B cell (primary cell): ENCODE data around the gene PELI2. TPM values are rescaled to one million over a fixed set of nuclear protein-coding genes. Genes with fewer than 3 reads are reported as not detected.

Experiments
- ATAC-seq: fragments of 200-7000 bp; cut with Tn5 transposase; one replicate; pipeline ENCODE4 v1.10.0; 2021; ENCODE audit warnings: low read depth, mild to moderate bottlenecking, moderate number of reproducible peaks, moderate library complexity
- CTCF ChIA-PET: fragments of 350-600 bp; sonication (Branson Sonifier 250); formaldehyde crosslinking; loops from one replicate; lab custom pipeline; 2021; ENCODE audit warnings: antibody characterized with exemption, inconsistent platforms; lab: Charles Lee
- POLR2A ChIA-PET: fragments of 350-600 bp; sonication (Branson Sonifier 250); formaldehyde crosslinking; loops from one replicate; lab custom pipeline; 2021; ENCODE audit warnings: antibody characterized with exemption; lab: Charles Lee
- DNase-seq: peaks from one replicate; pipeline ENCODE4 v3.0.0; 2013
- H2AFZ ChIP-seq: 2 replicates; pipeline ENCODE4 v1.6.1; 2012; ENCODE audit warnings: mild to moderate bottlenecking, low read depth, low read length; ENCODE audit not compliant: insufficient read depth, poor library complexity, severe bottlenecking
- H3K27ac ChIP-seq, 2 donors: 1 replicate in 1 of 2; 2 replicates in 1 of 2; pipeline ENCODE4 v1.5.1; 2012 to 2013; ENCODE audit warnings: low read length in 2 of 2, mild to moderate bottlenecking in 2 of 2, moderate library complexity in 1 of 2
- H3K27me3 ChIP-seq, 4 experiments: fragments of 200-600 bp in 1 of 4; sonication (generic) in 1 of 4; replicated peaks in 1 of 4; 1 replicate in 2 of 4; 2 replicates in 2 of 4; pipeline versions ENCODE4 v1.6.1 to v1.7.0; 2013 to 2016; ENCODE audit warnings: low read length in 3 of 4, mild to moderate bottlenecking in 2 of 4, mixed read lengths in 1 of 4, moderate library complexity in 1 of 4; ENCODE audit not compliant: insufficient read depth in 4 of 4, control insufficient read depth in 3 of 4; ENCODE audit errors: control extremely low read depth in 1 of 4
- H3K36me3 ChIP-seq, 2 experiments: replicated peaks in 1 of 2; 1 replicate in 1 of 2; 2 replicates in 1 of 2; pipeline versions ENCODE4 v1.6.1 to v1.7.1; 2013; ENCODE audit warnings: low read length in 1 of 2; ENCODE audit not compliant: insufficient read depth in 2 of 2, control insufficient read depth in 1 of 2; ENCODE audit errors: control extremely low read depth in 1 of 2, extremely low read depth in 1 of 2
- H3K4me1 ChIP-seq, 2 donors: fragments of 200-600 bp in 1 of 2; sonication (generic) in 1 of 2; 1 replicate in 1 of 2; 2 replicates in 1 of 2; pipeline versions ENCODE4 v1.5.1 to v1.6.1; 2013 to 2017; ENCODE audit warnings: low read length in 2 of 2; ENCODE audit not compliant: control insufficient read depth in 2 of 2, insufficient read depth in 2 of 2
- H3K4me2 ChIP-seq: replicated peaks from 2 replicates; pipeline ENCODE3; 2012; ENCODE audit warnings: mild to moderate bottlenecking, low read depth, low read length; ENCODE audit not compliant: poor library complexity, severe bottlenecking
- H3K4me3 ChIP-seq, 5 experiments: fragments of 200-600 bp in 1 of 5; sonication (generic) in 1 of 5; 1 replicate in 3 of 5; 2 replicates in 2 of 5; pipeline versions ENCODE4 v1.5.1 to v1.7.0; 2011 to 2016; ENCODE audit warnings: low read length in 4 of 5, mild to moderate bottlenecking in 4 of 5, low read depth in 2 of 5, control low read depth in 1 of 5, moderate library complexity in 1 of 5; ENCODE audit not compliant: insufficient read depth in 1 of 5; ENCODE audit errors: control extremely low read depth in 1 of 5, extremely low read depth in 1 of 5
- H3K79me2 ChIP-seq: fragments of 200-600 bp; sonication (generic); one replicate; pipeline ENCODE4 v1.6.0; 2016; ENCODE audit warnings: low read length; ENCODE audit not compliant: control insufficient read depth, insufficient read depth
- H3K9ac ChIP-seq: fragments of 200-600 bp; sonication (generic); 2 replicates; pipeline ENCODE4 v1.6.1; 2017; ENCODE audit warnings: mild to moderate bottlenecking, low read length, moderate library complexity
- H3K9me3 ChIP-seq, 3 donors: one replicate each; pipeline versions ENCODE4 v1.6.1 to v1.7.1; 2013; ENCODE audit warnings: low read length in 2 of 3; ENCODE audit not compliant: control insufficient read depth in 2 of 3, insufficient read depth in 1 of 3; ENCODE audit errors: control extremely low read depth in 1 of 3
- H4K20me1 ChIP-seq: 2 replicates; pipeline ENCODE4 v1.6.0; 2012; ENCODE audit warnings: mild to moderate bottlenecking, low read length; ENCODE audit not compliant: insufficient read depth, control insufficient read depth, poor library complexity, severe bottlenecking
- H3K27ac Mint-ChIP-seq: one replicate; pipeline ENCODE4 v1.8.0; 2021; ENCODE audit warnings: mixed read lengths
- H3K27me3 Mint-ChIP-seq: one replicate; pipeline ENCODE4 v1.8.0; 2021; ENCODE audit warnings: mixed read lengths
- H3K4me1 Mint-ChIP-seq: one replicate; pipeline ENCODE4 v1.8.0; 2021; ENCODE audit warnings: mixed read lengths
- H3K4me3 Mint-ChIP-seq: one replicate; pipeline ENCODE4 v1.8.0; 2021; ENCODE audit warnings: mixed read lengths
- H3K9me3 Mint-ChIP-seq: one replicate; pipeline ENCODE4 v1.8.0; 2022; ENCODE audit warnings: mixed read lengths; ENCODE audit not compliant: insufficient read depth
- EZH2 ChIP-seq: IDR thresholded peaks from 2 replicates; pipeline ENCODE4 v1.6.1; 2012; ENCODE audit warnings: borderline replicate concordance, low read depth, mild to moderate bottlenecking, moderate library complexity, low read length; ENCODE audit not compliant: insufficient read depth, poor library complexity, severe bottlenecking
- WGBS: methylation state at CpG from one replicate; pipeline ENCODE4 v1.1.5; 2013; ENCODE audit warnings: missing lambda C conversion rate; ENCODE audit not compliant: insufficient coverage; 5-methylcytosine and 5-hydroxymethylcytosine counted together
- intact Hi-C: fragments of 100-400 bp; cut with micrococcal nuclease; formaldehyde crosslinking; loops from one replicate; pipeline ENCODE4 v1.10.0; 2022
- polyA plus RNA-seq: library from polyadenylated mRNA; depleted of rRNA; stranded (reverse); fragments of >200 nt; gene quantifications from 2 replicates; pipeline ENCODE4 v1.2.3, GENCODE V29; 2012
- total RNA-seq, 2 donors: library from RNA; stranded (reverse); fragments of 120-200 nt in 1 of 2; gene quantifications; 1 replicate in 1 of 2; 2 replicates in 1 of 2; pipeline versions ENCODE4 v1.2.3 to v1.2.4, GENCODE V29; 2013 to 2022
- TF ChIP-seq, protein P1 (sequence below): fragments of 200-600 bp; IDR thresholded peaks from one replicate; pipeline ENCODE4 v1.8.0; 2022; ENCODE audit warnings: antibody characterized with exemption, mild to moderate bottlenecking

Gene PELI2
- total and polyA plus RNA-seq, 2 donors (not counting 1 experiment from before 2014, with no cell fraction given), result 5.7 to 13.4 TPM

DNA sequence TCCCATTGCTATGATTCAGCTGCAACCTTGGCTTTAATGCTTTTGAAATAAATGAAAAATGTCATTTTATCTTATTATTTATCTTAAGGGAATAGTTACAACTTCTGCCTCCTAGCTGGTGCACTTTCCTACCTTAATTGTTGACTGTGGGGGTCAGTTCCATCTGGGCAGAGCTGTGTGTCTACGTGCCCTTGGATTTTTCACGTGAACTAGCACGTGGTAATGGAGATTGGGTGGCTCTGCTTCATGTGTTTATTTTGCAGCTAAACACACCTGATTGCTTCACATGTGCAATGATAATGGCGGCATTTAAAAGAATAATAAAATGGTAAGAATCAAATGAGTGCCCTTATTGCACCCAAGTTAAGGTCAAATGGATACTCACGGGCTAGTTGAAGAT, 10.6 kb upstream of the PELI2 start:
- Mint-ChIP-seq H3K27ac (no peak overlapping the region), H3K27me3 (no peaks in the 10 kb centered on the region), H3K9me3 (no peaks in the 10 kb centered on the region), H3K4me3 (no peak overlapping the region), H3K4me1 (peaks cover 11% of the 10 kb centered on the region)
- intact Hi-C loops, result no loop called here
- H3K27ac ChIP-seq, result no peak overlapping the region
- no peaks in the 10 kb centered on the region for H3K27me3 ChIP-seq
- CTCF ChIA-PET, result interaction anchor here (0.7 kb wide), 1 partner anchor 9 kb away, joined by 3 read pairs; no protein-coding TSS in a partner anchor
- WGBS, result 64% methylated on average over 3 of the region's 5 CpGs
- POLR2A ChIA-PET, result no interaction called here
- H3K4me1 ChIP-seq, result peaks cover 0 to 8% of the 10 kb centered on the region in 2 donors
- ATAC-seq, result no peak
- TF ChIP-seq EZH2, result no peak
- TF ChIP-seq, protein P1, sequence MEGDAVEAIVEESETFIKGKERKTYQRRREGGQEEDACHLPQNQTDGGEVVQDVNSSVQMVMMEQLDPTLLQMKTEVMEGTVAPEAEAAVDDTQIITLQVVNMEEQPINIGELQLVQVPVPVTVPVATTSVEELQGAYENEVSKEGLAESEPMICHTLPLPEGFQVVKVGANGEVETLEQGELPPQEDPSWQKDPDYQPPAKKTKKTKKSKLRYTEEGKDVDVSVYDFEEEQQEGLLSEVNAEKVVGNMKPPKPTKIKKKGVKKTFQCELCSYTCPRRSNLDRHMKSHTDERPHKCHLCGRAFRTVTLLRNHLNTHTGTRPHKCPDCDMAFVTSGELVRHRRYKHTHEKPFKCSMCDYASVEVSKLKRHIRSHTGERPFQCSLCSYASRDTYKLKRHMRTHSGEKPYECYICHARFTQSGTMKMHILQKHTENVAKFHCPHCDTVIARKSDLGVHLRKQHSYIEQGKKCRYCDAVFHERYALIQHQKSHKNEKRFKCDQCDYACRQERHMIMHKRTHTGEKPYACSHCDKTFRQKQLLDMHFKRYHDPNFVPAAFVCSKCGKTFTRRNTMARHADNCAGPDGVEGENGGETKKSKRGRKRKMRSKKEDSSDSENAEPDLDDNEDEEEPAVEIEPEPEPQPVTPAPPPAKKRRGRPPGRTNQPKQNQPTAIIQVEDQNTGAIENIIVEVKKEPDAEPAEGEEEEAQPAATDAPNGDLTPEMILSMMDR, result no peak
- no peaks in the 10 kb centered on the region for H3K9me3 ChIP-seq
- H3K4me2 ChIP-seq, result no peak overlapping the region
- no peak overlapping the region for H3K4me3 ChIP-seq
- H3K79me2 ChIP-seq, result no peaks in the 10 kb centered on the region
- no peaks in the 10 kb centered on the region for H3K36me3 ChIP-seq
- no peak overlapping the region for H3K9ac ChIP-seq
- DNase-seq, result no peak
- H4K20me1 ChIP-seq, result no peaks in the 10 kb centered on the region
- H2AFZ ChIP-seq, result no peak overlapping the region

DNA sequence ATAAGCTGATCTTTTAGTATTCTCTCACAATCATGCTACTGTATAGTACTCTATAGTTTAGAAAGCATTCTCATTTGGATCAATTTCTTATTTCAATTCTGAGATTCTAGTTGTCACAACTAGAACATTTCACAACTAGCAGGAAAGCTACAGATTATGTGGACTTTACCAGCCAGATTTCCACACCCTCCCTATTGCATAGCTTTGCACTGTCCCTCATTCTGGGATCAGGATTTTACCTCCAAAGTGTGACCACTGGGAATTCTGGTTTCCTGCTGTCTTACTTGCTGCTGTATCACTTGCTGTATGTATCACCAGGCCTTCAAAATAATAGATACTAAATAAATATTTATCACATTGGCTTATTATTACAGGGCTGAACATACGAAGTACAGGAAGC, 10.2 kb upstream of the PELI2 start:
- Histone ChIP-seq H2AFZ (no peak overlapping the region), H3K9ac (no peak overlapping the region), H3K79me2 (no peaks in the 10 kb centered on the region), H3K36me3 (no peaks in the 10 kb centered on the region), H3K4me3 (no peak overlapping the region), H3K4me1 (peaks cover 0 to 12% of the 10 kb centered on the region in 2 donors), H3K4me2 (no peak overlapping the region), H3K27ac (no peak overlapping the region), H4K20me1 (no peaks in the 10 kb centered on the region), H3K27me3 (no peaks in the 10 kb centered on the region), H3K9me3 (peaks cover 0 to 2% (median 0%) of the 10 kb centered on the region in 3 donors)
- DNase-seq, result no peak
- Mint-ChIP-seq H3K27ac (no peak overlapping the region), H3K4me3 (no peak overlapping the region), H3K27me3 (no peaks in the 10 kb centered on the region), H3K9me3 (no peaks in the 10 kb centered on the region), H3K4me1 (peaks cover 16% of the 10 kb centered on the region)
- intact Hi-C loops, result no loop called here
- no peak for TF ChIP-seq EZH2
- TF ChIP-seq, protein P1, result no peak
- no CpG with 5 or more reads among the region's 1 CpG for WGBS
- ChIA-PET POLR2A (no interaction called here), CTCF (no interaction called here)
- ATAC-seq, result no peak
